HG02610 (cell line): Measurements from ENCODE around the gene ZSCAN10.
"Not testable (repeated sequence)": the region's sequence is repeated elsewhere in the genome, so short reads cannot be mapped to it uniquely, and the experiment has no call there.

Experiments used
- ATAC-seq: cut with Tn5 transposase; IDR thresholded peaks from one replicate; pipeline ENCODE4 v1.9.1; 2021; ENCODE audit warnings: mild to moderate bottlenecking, moderate library complexity; ENCODE audit not compliant: unreplicated experiment

The ZSCAN10 gene

DNA sequence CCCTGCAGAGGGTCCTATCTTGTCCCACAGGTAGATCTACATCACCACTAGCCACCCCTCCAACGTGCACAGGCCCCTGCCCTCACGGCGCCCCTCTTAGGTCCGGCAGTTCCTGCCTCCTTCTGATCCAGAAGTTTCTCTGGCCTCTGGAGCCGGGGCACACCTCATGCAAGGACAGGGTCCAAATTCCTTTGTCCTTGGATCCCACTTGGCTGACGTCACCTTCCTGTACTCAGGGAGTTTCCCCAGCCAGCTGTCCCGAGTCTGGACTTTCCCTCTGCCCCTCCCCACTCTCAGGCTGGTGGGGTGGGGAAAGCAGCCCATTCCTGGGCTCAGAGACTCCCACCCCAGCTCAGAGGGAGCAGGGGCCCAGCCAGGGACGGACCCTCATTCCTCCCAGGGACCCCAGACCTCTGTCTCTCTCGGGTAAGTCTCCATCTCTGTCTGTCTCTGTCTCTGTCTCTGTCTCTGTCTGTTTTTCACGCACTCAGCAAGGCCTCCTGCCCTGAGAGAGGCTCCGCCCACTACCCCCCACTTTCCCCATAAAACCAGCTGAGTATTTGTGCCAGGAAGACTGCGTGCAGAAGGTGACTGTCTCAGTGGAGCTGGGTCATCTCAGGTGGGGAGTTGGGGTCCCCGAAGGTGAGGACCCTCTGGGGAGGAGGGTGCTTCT is 33.9 kb downstream of the ZSCAN10 start, which contains the start of gene IL32:
Gene IL32, plus strand, starts transcription at position 572 of the 673 bp plus-strand sequence. CDS start 172 bp downstream, outside the sequence.
- ATAC-seq = no peak

DNA sequence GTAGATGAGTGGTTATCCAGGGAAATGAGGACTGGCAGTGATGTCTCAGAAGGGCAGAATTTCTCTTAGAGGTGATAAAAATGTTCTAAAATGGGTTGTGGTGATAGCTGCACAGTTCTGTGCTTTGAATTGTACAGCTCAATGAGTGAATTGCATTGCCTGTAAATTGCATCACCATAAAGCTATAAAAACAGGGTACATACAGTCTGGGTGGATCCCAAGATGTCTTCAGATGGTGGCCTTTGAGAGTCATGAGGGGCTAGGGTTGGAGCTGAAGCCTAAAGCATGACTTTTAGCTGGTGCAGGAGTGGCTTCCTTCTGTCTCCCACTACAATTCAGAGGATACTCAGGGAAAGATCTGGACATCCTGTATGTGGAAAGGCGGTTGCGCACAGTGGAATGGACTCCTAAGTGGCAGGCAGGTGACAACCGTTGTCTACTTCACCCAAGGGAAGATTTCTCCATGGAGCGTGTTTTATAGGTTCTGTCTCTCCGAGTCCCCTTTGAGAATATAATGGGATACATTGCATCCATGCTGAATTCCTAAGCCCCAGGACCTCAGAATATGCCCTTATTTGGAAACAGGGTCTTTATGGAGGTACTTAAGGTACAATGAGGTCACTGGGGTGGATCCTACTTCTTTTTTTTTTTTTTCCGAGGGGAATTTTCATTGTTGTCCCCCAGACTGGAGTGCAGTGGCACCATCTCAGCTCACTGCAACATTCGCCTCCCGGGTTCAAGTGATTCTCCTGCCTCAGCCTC is 35.3 kb downstream of the ZSCAN10 start:
- ATAC-seq = no peak

DNA sequence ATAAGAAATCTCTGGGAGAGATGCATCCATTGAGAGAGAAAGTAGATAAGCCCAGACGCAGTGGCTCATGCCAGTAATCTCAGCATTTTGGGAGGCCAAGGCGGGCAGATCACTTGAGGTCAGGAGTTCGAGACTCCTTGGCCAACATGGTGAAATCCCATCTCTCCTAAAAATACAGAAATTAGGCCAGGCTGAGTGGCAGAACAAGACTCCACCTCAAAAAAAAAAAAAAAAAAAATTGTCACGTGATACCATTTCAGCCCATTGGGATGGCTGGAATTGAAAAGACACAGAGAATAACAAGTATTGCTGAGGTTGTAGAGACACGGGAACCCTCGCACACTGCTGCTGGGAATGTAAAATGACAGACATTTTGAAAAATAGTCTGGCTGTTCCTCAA is 36.5 kb downstream of the ZSCAN10 start:
- no peak for ATAC-seq

DNA sequence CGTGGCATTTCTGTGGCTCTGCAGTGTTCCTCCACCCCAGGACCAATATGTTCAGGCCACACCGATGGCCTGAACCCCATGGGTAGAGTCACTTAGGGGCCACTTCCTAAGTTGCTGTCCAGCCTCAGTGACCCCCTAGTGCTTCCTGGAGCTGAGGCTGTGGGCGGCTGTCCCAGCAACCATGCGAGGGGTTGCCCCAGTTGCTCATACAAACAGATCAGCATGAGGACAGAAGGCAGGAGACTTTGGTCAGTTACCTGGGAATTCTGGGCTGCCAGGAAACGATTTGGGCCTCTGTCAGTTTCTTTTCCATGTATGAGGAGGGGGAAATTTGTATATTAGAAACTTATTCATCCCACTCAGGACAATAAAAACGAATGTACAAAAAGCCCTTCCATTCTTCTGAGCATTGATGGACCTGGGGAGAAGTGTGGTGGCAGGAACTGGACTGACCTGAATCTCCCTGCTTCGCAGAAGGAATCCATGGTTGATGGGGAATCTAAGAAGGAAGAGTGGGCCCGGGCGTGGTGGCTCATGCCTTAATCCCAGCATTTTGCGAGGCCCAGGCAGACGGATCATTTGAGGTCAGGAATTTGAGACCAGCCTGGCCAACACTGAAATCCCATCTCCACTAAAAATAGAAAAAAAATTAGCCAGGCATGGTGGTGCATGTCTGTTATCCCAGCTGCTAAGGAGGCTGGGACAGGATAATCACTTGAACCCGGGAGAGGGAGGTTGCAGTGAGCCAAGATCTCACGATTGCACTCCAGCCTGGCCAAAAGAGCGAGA is 38.6 kb downstream of the ZSCAN10 start:
- no peak for ATAC-seq

DNA sequence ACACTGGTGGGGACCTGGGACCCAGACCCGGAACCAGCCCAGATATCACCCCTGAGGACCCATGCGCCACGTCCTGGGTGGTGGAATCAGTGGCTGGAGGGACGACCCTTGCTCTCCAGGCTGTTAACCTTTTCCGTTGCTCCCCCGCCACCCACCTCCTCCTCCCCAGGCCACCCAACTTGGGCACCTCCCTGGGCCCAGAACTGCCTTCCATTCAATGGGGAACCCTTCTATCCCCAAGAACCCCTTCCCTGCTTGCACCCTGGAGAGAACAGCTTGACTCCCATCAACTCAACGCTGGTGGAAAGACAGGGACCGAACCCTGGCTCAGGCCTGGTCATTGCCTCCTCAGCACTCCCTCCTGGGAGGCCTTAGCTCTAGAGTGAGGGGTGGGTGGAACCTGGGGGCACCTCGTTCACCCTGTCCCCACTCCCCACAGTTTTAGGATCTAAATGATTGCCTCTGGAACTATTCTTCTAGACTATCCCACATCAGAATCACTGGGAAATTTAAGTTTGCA is 39.3 kb downstream of the ZSCAN10 start:
- no peak for ATAC-seq

DNA sequence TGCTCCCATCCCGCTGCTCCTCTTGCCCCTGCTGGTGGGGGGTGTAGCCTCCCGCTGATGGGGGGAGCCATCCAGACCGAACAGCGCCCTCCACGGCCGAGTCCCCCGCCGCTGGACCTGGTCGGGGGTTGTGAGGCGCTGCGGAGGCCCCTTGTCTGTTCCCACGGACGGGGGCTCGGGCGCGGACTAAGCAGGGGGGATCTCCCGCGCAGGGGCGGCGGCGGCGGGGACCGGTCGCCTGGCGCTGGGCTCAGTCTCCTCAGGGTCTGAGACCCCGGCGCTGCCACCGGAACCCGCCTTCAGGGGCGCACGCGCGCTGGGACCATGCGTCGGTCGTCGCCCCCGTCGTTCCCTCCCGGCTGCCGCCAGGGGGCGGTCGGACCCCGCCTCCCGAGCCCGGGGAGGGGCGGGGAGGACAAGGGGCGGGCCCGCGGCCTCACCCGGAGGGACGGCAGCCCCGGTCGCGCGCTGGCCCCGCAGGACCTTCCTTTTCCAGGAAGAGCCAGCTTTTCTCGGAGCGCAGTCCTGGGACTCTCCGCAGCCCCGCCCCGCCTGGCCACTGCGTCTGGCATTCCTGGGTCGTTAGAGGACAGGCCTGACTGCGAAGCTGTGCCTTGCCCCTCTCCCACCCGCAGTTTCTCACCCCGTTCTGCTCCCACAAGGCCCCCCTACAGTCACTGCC is 39.9 kb downstream of the ZSCAN10 start:
- ATAC-seq = peak; percentile 81

DNA sequence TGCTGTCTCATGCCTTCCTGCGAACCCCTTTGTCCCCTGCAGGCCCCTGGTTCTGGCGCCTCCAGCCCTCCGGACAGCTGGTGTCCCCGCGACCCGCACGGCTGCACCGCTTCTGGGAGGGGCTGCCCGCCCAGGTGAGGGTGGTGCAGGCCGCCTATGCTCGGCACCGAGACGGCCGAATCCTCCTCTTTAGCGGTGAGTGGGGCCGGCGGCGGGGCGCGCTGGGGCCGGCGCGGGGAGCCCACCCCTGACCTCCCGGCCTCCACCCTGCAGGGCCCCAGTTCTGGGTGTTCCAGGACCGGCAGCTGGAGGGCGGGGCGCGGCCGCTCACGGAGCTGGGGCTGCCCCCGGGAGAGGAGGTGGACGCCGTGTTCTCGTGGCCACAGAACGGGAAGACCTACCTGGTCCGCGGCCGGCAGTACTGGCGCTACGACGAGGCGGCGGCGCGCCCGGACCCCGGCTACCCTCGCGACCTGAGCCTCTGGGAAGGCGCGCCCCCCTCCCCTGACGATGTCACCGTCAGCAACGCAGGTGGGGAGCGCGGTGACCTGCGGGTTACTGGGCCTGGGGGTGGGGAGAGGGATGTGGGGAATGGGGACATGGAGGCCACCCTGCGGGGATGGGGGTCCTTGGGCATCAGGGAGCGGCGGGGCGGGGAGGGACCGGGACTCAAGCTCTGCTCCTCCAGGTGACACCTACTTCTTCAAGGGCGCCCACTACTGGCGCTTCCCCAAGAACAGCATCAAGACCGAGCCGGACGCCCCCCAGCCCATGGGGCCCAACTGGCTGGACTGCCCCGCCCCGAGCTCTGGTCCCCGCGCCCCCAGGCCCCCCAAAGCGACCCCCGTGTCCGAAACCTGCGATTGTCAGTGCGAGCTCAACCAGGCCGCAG is 40.7 kb downstream of the ZSCAN10 start:
- no peak for ATAC-seq

DNA sequence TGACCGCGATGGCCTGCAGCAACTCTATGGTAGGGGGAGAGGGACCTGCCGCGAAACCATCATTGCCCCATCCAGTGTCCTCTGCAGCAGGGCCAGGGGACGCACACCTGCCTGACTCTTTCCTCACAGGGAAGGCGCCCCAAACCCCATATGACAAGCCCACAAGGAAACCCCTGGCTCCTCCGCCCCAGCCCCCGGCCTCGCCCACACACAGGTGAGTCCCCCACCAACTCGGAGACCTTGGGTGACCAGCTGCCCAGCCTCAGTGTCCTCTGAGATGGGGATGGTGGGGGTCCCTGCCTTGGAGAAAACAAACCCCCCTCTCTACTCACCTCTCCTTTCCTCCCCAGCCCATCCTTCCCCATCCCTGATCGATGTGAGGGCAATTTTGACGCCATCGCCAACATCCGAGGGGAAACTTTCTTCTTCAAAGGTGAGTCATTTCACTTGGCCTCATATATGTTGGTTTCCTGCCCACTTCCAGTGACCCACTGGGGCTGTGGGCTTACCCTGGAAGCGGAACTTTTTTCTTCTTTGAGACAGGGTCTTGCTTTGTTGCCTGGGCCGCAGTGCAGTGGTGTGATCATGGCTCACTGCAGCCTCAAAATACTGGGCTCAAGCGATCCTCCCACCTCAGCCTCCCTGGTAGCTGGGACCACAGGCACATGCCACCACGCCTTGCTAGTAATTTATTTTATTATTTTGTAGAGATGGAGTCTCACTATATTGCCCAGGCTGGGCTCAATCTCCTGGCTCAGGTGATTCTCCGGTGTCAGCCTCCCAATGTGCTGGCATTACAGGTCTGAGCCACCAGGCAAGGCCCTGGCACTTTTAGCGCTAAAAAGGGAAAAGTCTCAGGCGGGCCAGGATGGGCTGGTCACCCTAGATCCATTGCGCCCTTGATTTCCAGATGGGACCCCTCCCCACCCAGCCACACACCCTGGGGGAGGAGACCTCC is 41.6 kb downstream of the ZSCAN10 start:
- no peak for ATAC-seq

DNA sequence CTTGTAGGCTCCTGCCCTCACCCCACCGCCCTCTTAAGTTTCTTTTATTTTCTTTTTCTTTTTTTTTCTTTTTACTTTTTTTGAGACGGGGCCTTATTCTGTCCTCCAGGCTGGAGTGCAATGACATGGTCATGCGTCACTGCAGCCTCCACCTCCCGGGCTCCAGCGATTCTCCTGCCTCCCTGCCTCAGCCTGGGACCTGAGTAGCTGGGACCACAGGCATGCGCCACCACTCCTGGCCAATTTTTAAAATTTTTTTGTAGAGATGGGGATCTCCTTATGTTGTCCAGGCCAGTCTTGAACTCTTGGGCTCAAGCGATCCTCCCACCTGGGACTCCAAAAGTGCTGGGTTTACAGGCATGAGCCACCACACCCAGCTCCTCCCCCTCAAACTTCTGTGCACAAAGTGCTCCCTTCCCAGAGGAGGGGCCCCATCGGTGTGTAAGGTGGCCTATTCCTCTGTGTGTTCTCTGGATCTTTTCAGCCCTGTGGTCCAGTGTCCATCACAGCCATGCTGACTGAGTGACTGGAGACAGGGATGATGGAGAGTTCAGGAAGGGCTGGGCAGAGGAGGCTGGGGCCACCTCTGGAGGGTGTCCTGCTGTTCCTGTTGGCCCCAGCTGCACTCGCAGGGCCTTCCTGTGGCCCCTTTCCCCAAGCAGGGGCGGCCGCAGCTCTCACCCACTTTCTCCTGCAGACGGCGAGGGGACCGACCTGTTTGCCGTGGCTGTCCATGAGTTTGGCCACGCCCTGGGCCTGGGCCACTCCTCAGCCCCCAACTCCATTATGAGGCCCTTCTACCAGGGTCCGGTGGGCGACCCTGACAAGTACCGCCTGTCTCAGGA is 42.5 kb downstream of the ZSCAN10 start:
- no peak for ATAC-seq

DNA sequence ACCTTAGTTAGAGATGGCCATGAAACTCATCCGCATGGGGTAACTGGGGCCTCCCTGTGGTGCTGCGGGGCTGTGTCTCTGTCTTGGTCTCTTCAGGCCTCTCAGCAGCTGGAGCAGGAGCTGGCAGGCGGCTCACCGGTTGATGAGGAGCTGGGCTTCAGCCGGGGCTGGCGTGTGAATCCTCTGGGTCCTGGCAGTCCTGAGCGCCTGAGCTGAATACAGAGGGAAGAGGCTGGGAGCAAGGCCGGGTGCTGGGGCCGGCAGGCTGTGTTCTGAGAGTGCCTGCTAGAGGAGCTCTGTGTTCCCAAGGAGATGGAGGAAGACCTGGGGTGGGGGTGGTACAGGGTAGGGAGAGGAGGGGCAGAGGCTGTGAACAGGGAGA is 43.4 kb downstream of the ZSCAN10 start:
- ATAC-seq = not testable (repeated sequence)

DNA sequence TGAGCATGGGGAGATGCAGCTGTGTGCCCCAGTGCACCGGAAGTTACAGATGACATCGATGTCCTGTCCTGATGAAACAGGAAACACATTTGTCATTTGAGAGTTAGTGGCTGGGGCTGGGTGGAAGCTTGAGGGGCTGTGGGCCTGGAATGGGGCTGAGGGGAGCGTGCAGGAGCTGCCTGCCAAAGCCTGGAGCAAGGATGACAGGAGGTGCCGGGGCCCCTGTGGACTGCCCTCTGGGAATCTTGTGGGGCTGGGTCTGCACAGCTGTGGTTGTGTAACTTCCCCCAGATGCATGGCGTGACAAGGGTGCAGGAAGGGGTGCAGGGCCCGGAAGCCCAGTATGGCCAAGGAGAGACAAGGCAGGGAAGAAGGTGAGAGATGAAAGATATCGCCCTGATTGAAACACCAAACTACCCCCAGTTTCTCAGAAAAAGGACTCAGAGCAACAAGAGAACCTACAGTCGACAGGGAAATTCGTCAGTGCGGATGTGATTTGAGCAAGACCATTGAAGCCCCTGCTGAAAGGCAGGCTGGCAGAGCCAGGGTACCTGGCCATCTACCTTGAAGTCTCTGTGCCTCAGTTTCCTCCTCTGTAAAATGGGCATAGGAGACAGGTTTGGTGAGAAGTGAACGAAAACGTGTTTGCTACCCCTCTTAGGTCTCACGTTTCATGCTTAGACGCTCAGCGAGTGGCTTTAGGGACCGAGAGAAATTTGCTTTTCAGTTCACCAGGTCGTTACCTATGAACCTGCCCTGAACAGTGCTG is 43.9 kb downstream of the ZSCAN10 start:
- ATAC-seq = no peak

DNA sequence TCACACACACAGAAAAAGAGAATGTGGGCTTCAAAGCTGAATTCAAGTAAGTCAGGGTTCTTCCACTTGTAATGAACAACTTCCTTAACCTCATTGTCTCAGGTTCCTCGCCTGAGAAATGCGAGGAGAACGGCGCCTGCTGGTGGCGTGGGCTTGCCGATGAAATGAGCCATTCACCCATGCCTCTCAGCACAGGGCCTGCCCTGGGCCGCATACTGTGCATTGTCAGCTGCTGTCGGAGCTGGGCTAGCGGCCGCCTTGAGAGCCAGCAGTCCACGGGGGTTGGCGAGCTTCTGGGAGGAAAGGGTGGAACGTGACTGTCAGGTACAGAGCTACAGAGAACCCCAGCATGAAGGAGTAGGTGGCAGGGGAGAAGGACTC is 45.8 kb downstream of the ZSCAN10 start:
- ATAC-seq = not testable (repeated sequence)

DNA sequence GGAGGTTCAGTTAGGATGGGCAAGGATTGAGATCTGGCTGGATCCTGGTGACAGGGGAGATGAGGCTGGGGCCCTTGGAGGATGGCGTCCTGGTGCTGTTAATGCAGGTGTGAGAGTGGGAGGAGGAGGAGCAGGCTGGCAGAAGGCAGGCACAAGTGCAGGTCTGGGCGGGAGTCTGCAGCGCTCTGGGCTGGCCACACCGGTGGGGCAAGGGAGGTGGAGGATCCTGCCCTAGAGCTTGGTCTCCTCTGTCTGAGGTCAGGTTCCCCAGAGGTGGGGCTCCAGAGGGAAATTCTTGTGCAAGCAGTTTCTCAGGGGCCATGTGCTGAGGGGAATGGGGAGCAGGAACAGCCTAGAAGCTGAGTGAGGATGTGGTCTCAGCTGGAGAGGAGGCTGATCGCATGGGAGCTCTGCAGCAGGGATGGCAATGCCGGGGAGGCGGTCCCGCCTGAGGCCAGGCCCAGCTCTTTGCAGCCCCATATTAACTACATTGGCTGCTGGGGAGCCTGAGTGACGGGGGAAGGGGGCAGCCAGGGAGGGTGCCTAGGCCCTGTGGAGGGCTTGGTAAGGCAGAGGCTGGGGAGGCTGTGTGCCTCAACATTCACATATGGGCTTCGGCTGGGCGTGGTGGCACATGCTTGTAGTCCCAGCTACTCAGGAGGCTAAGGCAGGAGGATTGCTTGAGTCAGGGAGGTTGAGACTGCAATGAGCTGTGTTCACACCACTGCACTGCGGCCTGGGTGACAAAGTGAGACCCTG is 46.3 kb downstream of the ZSCAN10 start:
- not testable (repeated sequence) for ATAC-seq

DNA sequence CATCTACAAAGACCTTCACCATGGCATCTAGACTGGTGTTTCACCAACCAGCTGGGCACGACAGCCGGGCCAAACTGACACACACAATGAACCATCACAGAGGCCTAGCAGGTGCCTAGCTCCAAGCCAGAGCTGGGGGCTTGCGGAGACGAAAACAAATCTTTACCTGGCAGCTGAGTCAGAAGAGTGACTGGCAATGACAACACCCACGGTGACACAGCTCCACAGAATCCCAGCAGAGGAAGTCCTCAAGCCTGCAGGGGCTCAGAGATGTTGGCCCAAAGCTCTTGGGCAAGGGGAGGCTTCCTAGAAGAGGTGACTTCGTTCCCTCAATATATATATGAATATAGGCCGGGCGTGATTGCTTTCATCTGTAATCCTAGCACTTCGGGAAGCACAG is 47.6 kb downstream of the ZSCAN10 start:
- no peak for ATAC-seq

DNA sequence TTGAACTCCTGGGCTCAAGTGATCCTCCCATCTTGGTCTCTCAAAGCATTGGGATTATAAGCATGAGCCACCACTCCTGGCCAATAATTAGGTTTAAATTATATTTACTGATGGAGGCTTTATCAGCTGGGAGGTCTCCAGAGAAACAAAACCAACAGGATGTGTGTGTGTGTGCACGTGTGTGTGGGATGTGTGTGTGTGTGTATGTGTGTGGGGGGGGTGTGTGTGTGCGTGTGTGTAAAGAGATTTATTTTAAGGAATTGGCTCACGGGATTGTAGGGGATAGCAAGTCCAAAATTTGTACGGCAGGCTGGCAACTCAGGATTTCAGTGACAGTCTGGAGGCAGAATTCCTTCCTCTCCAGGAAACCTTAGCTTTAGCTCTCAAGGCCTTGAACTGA is 48.1 kb downstream of the ZSCAN10 start:
- no peak for ATAC-seq

DNA sequence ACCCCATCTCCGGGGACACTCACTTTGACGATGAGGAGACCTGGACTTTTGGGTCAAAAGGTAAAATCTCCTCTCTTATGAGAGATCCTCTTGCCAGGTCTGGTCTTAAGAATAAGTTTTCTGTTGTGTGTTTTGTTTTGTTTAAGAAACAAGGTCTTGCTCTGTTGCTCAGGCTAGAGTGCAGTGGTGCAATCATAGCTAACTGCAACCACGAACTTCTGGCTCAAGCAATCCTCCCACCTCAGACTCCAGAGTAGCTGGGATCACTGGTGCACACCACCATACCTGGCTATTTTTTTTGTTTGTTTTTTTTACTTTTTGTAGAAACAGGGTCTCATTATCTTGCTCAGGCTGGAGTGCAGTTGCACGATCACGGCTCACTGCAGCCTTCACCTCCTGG is 48.6 kb downstream of the ZSCAN10 start:
- no peak for ATAC-seq
